K562 (cell line): ENCODE measurements around the gene EVI5. TPM values are rescaled to one million over a fixed set of nuclear protein-coding genes. Genes with fewer than 3 reads are reported as not detected.

Source experiments
- ATAC-seq: fragments of 200-7000 bp; cut with Tn5 transposase; 3 replicates; pipeline ENCODE4 v1.9.1; 2020; ENCODE audit warnings: moderate library complexity
- BruUV-seq: library from RNA; stranded (reverse); fragments of 400-500 nt; replicated peaks from 2 replicates; lab custom pipeline; 2021; lab: Mats Ljungman, UMichigan
- CTCF ChIA-PET: fragments of 300-600 bp; formaldehyde crosslinking; extraction: SDS; loops from one replicate; lab custom pipeline; 2021; ENCODE audit warnings: low intra/inter-chr PET ratio; lab: Yijun Ruan, JAX
- POLR2A ChIA-PET: fragments of 300-600, 350-650 bp; sonication (Branson Sonifier 250); formaldehyde crosslinking; extraction: SDS; loops from one replicate; lab custom pipeline; 2021; ENCODE audit warnings: antibody characterized with exemption, inconsistent platforms; lab: Yijun Ruan, JAX
- DNase-seq, 4 experiments: peaks; one replicate each; pipeline versions ENCODE4 v3.0.0 to v3.0.0-alpha.2; 2011 to 2018; ENCODE audit warnings: low spot score in 3 of 4, mixed read lengths in 3 of 4; ENCODE audit errors: extremely low read depth in 1 of 4
- FAIRE-seq: peaks from 2 replicates; lab custom pipeline; 2011; peaks lifted over from hg19 to GRCh38; lab: Jason Lieb, UNC
- H2AFZ ChIP-seq: 2 replicates; pipeline ENCODE4 v1.6.0; 2011; ENCODE audit warnings: low read depth, low read length, control low read depth, inconsistent platforms
- H3K27ac ChIP-seq: fragments of 200-600 bp; 3 replicates; pipeline ENCODE4 v1.8.0; 2011; ENCODE audit warnings: low read depth, mild to moderate bottlenecking, control low read depth, inconsistent platforms, low read length, moderate library complexity, mixed read lengths; ENCODE audit errors: extremely low read depth
- H3K27me3 ChIP-seq, 2 experiments: fragments of 300-600 bp in 1 of 2; 2 replicates in 1 of 2; 3 replicates in 1 of 2; pipeline versions ENCODE4 v1.6.0 to v1.8.0; 2011; ENCODE audit warnings: inconsistent platforms in 2 of 2, low read length in 2 of 2, mild to moderate bottlenecking in 1 of 2, mixed read lengths in 1 of 2, moderate library complexity in 1 of 2; ENCODE audit not compliant: control insufficient read depth in 2 of 2, insufficient read depth in 2 of 2
- H3K36me3 ChIP-seq: fragments of 300-600 bp; 3 replicates; pipeline ENCODE4 v1.8.0; 2011; ENCODE audit warnings: mild to moderate bottlenecking, low read length, inconsistent platforms; ENCODE audit not compliant: control insufficient read depth, insufficient read depth
- H3K4me1 ChIP-seq, 2 experiments: fragments of 200-600 bp in 1 of 2; replicated peaks in 1 of 2; 2 replicates in 1 of 2; 3 replicates in 1 of 2; pipeline versions ENCODE4 v1.5.1 to v1.8.0; 2011; ENCODE audit warnings: inconsistent platforms in 2 of 2, low read length in 2 of 2, mild to moderate bottlenecking in 1 of 2, mixed read lengths in 1 of 2, moderate library complexity in 1 of 2; ENCODE audit not compliant: control insufficient read depth in 2 of 2, insufficient read depth in 2 of 2
- H3K4me2 ChIP-seq: 2 replicates; pipeline ENCODE4 v1.6.1; 2011; ENCODE audit warnings: low read length, control low read depth, inconsistent platforms, mixed read lengths; ENCODE audit not compliant: insufficient read depth
- H3K4me3 ChIP-seq: fragments of 200-600 bp; sonication (generic), shearing (Covaris generic); 2 replicates; pipeline ENCODE4 v1.5.1; 2016; ENCODE audit warnings: control low read depth, inconsistent platforms
- H3K79me2 ChIP-seq: fragments of 200-600 bp; 3 replicates; pipeline ENCODE4 v1.8.0; 2011; ENCODE audit warnings: low read length, inconsistent platforms; ENCODE audit not compliant: control insufficient read depth, insufficient read depth
- H3K9ac ChIP-seq, 2 experiments: 2 replicates each; pipeline versions ENCODE4 v1.6.0 to v1.6.1; 2011; ENCODE audit warnings: low read depth in 2 of 2, low read length in 2 of 2, control low read depth in 1 of 2, inconsistent platforms in 1 of 2, mild to moderate bottlenecking in 1 of 2, mixed read lengths in 1 of 2; ENCODE audit not compliant: insufficient read depth in 1 of 2
- H3K9me1 ChIP-seq: one replicate; pipeline ENCODE4 v1.6.0; 2011; ENCODE audit warnings: inconsistent platforms, mild to moderate bottlenecking, low read length, moderate library complexity; ENCODE audit not compliant: control insufficient read depth, insufficient read depth
- H3K9me3 ChIP-seq: replicated peaks from 2 replicates; pipeline ENCODE4 v1.5.1; 2011; ENCODE audit warnings: low read depth, low read length, inconsistent platforms; ENCODE audit not compliant: control insufficient read depth, insufficient read depth
- H4K20me1 ChIP-seq: replicated peaks from 2 replicates; pipeline ENCODE4 v1.6.1; 2011; ENCODE audit warnings: low read length, inconsistent platforms, mixed read lengths; ENCODE audit not compliant: control insufficient read depth, insufficient read depth
- ELF1 ChIP-seq: fragments of 200-800 bp; sonication (Bioruptor generic); IDR thresholded peaks from 2 replicates; pipeline ENCODE4 v1.6.1; 2016; ENCODE audit warnings: missing genetic modification characterization, missing compliant biosample characterization
- HCFC1 ChIP-seq: IDR thresholded peaks from 2 replicates; pipeline ENCODE4 v1.6.1; 2012; ENCODE audit warnings: low read depth, low read length, improper control_type of control experiment
- MLLT1 ChIP-seq, 2 experiments: fragments of 450-650 bp; IDR thresholded peaks; 2 replicates each; pipeline ENCODE4 v1.6.1; 2016
- PRDM10 ChIP-seq: fragments of 450-650 bp; IDR thresholded peaks from 2 replicates; pipeline ENCODE4 v1.6.1; 2018; ENCODE audit not compliant: partially characterized antibody
- RREB1 ChIP-seq: fragments of 250-450 bp; sonication (Bioruptor Pico); IDR thresholded peaks from 2 replicates; pipeline ENCODE4 v1.4.0; 2020
- TCF7 ChIP-seq: sonication (generic); IDR thresholded peaks from 2 replicates; pipeline ENCODE4 v1.6.1; 2016; ENCODE audit warnings: antibody characterized with exemption, borderline replicate concordance
- ZNF584 ChIP-seq: fragments of 200-800 bp; sonication (Bioruptor generic); IDR thresholded peaks from 2 replicates; pipeline ENCODE4 v1.6.1; 2016; ENCODE audit warnings: low read depth, mild to moderate bottlenecking, missing genetic modification characterization, missing compliant biosample characterization
- WGBS: fragments of 100-300 bp; shearing (Covaris generic); methylation state at CpG from one replicate; pipeline ENCODE4 v1.1.6; 2016; ENCODE audit warnings: low coverage, mixed read lengths; ENCODE audit not compliant: insufficient coverage; ENCODE audit errors: missing lambda C conversion rate; 5-methylcytosine and 5-hydroxymethylcytosine counted together
- in situ Hi-C: fragments of 300-500 bp; cut with MboI; formaldehyde crosslinking; loops from 4 replicates; pipeline ENCODE4 v1.15.0; 2018; ENCODE audit warnings: inconsistent platforms, mixed read lengths
- intact Hi-C: fragments of 100-400 bp; cut with micrococcal nuclease; formaldehyde crosslinking; loops from 2 replicates; pipeline ENCODE4 v1.14.2; 2022
- polyA plus RNA-seq, 8 experiments: library from polyadenylated mRNA; depleted of rRNA in 4 of 8; stranded (reverse) in 5 of 8; unstranded in 3 of 8; fragments of >200 nt; fragmentation: Nextera tagmentation in 2 of 8; fragmentation: Illumina TruSeq in 1 of 8; extraction: Ambion mirVana in 2 of 8; extraction: Trizol in 1 of 8; gene quantifications; 2 replicates each; pipeline versions ENCODE4 v1.2.1 to v1.2.3, GENCODE V29; 2011 to 2014; ENCODE audit warnings: inconsistent platforms in 1 of 8, missing spikeins in 1 of 8
- total RNA-seq, 7 experiments: library from RNA; depleted of rRNA in 6 of 7; stranded (reverse); fragments of >200 nt in 6 of 7; fragmentation: Illumina TruSeq in 2 of 7; extraction: Trizol in 2 of 7; gene quantifications; 2 replicates each; pipeline versions ENCODE4 v1.2.1 to v1.2.3, GENCODE V29; 2011 to 2021; ENCODE audit warnings: low replicate concordance in 1 of 7

The EVI5 gene
- total and polyA plus RNA-seq, 9 of the 15 experiments (the other 6 are each of a cell fraction or from before 2014, with no cell fraction given), result 1.7 to 50.1 (median 13.7) TPM

- TF ChIP-seq PRDM10 (no peak), TCF7 (no peak), ZNF584 (CRISPR knock-in tag) (no peak)
Measured at GRCh38 chr1:92833840-92834239, 48.9 kb upstream of the EVI5 start (continued).

- Histone ChIP-seq H3K9me1 (peaks cover 5% of the 10 kb centered on the region), H3K9ac (peak overlapping the region; percentile 96 to 99), H3K36me3 (peaks cover 55% of the 10 kb centered on the region), H3K27ac (peak overlapping the region; percentile 89), H3K9me3 (no peaks in the 10 kb centered on the region), H3K27me3 (no peaks in the 10 kb centered on the region), H3K4me1 (peaks cover 6 to 18% of the 10 kb centered on the region in 2 experiments; a peak in 3 of 5 replicates), H3K79me2 (peaks cover 59% of the 10 kb centered on the region), H3K4me2 (peak overlapping the region; percentile 99), H2AFZ (no peak overlapping the region), H3K4me3 (peak overlapping the region; percentile 91), H4K20me1 (peaks cover 42% of the 10 kb centered on the region)
- in situ Hi-C loops, result no loop called here
- POLR2A ChIA-PET, result interaction anchor here (0.7 to 3.2 kb wide), 23 partner anchors 10 to 972 kb away, joined by 3 to 26 read pairs (median 3); partner anchors contain the start of gene EVI5
- WGBS, result under 1% methylated on average over 19 of the region's 19 CpGs
- FAIRE-seq, result no peak
- intact Hi-C loops, result loop anchor here (5.0 to 10.0 kb wide), 3 partner anchors 45 to 518 kb away; partner anchors contain the start of gene EVI5
- CTCF ChIA-PET, result interaction anchor here (0.6 kb wide), 1 partner anchor 80 kb away, joined by 5 read pairs; no protein-coding TSS in a partner anchor
- peak in 1 of 4 experiments; percentile 28 for DNase-seq
- no TSS peak for BruUV-seq
- peak; percentile 12 for ATAC-seq
- TF ChIP-seq ELF1, result 0 out of 2 replicates have a peak, but pooled peaks have one; percentile 26
- 0 out of 2 replicates have a peak, but pooled peaks have one; percentile 9 for TF ChIP-seq RREB1 (CRISPR knock-in tag)
- TF ChIP-seq HCFC1, result no peak
- TF ChIP-seq MLLT1 (IDR thresholded peaks at IDR 0.05), result peak in 1 of 2 experiments; percentile 48; a peak in 2 of 4 replicates
Measured at GRCh38 chr1:92832537-92833114, 47.7 kb upstream of the EVI5 start.
